Gastrocnemius medialis (tissue), 4 donors: ENCODE measurements around the gene PROSER3.

Experiments used
- POLR2A ChIP-seq, 2 donors: fragments of 450-650 bp; IDR thresholded peaks; one replicate each; pipeline ENCODE4 v1.6.1; 2017; ENCODE audit warnings: antibody characterized with exemption in 2 of 2, mild to moderate bottlenecking in 2 of 2, moderate library complexity in 2 of 2
- TF ChIP-seq, protein P1 (sequence below), 5 experiments: fragments of 450-650 bp in 3 of 5; fragments of 200-600 bp in 2 of 5; sonication (generic) in 2 of 5; IDR thresholded peaks in 4 of 5; conservative IDR thresholded peaks in 1 of 5; 1 replicate in 4 of 5; 2 replicates in 1 of 5; pipeline ENCODE4 v1.5.1; 2016 to 2019; ENCODE audit warnings: antibody characterized with exemption in 5 of 5, mild to moderate bottlenecking in 3 of 5, moderate library complexity in 3 of 5

DNA sequence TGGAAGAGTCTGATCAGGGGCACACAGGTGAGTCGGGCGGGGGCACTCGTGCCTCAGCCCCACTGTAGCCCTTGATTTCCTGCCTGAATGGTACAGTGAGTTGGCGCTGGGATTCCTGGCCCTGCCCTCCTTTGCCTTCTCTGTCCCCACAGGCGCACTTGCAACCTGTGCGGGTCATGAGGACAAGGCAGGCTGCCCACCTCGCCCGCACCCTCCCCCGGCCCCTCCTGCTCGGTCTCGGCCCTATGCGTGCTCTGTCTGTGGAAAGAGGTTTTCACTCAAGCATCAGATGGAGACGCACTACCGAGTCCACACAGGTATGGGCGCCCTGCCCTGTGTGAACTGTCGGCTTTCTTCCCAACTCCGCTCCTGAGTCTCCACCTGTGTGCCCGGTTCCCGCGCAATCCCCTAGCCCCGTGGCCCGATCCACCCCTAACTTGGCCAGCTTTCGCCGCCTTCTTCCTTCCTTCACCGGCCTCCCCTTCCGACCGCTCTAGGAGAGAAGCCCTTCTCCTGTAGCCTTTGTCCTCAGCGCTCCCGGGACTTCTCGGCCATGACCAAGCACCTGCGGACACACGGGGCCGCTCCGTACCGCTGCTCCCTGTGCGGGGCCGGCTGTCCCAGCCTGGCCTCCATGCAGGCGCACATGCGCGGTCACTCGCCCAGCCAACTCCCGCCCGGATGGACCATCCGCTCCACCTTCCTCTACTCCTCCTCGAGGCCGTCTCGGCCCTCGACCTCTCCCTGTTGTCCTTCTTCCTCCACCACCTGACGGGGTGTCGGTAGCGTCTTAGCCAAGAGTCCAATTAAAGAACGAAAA lies 41.8 kb upstream of the PROSER3 start:
- TF ChIP-seq, protein P1, sequence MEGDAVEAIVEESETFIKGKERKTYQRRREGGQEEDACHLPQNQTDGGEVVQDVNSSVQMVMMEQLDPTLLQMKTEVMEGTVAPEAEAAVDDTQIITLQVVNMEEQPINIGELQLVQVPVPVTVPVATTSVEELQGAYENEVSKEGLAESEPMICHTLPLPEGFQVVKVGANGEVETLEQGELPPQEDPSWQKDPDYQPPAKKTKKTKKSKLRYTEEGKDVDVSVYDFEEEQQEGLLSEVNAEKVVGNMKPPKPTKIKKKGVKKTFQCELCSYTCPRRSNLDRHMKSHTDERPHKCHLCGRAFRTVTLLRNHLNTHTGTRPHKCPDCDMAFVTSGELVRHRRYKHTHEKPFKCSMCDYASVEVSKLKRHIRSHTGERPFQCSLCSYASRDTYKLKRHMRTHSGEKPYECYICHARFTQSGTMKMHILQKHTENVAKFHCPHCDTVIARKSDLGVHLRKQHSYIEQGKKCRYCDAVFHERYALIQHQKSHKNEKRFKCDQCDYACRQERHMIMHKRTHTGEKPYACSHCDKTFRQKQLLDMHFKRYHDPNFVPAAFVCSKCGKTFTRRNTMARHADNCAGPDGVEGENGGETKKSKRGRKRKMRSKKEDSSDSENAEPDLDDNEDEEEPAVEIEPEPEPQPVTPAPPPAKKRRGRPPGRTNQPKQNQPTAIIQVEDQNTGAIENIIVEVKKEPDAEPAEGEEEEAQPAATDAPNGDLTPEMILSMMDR (IDR thresholded peaks at IDR 0.05 in 4 of 5, conservative IDR thresholded peaks at IDR 0.05 in 1 of 5), result no peak
- peak in 1 of 2 donors; percentile 34 for TF ChIP-seq POLR2A (IDR thresholded peaks at IDR 0.05)
